Activated CD8-positive, alpha-beta memory T cell treated with anti-CD3 and anti-CD28 coated beads, Interleukin-2, amount 50 U/mL, for 1 hour (primary cell): ENCODE data around the gene COL6A2.

Experiments
- DNase-seq: peaks from one replicate; pipeline ENCODE4 v3.0.0-alpha.2; 2020; ENCODE audit errors: extremely low read depth

COL6A2 gene

GRCh38 chr21:46114963-46115362 is 17.1 kb downstream of the COL6A2 start:
- DNase-seq: no peak

- DNase-seq: no peak
These were observed 17.7 kb downstream of the COL6A2 start for GRCh38 chr21:46115441-46116188.

GRCh38 chr21:46116189-46116775 is 18.4 kb downstream of the COL6A2 start:
- no peak for DNase-seq

DNA sequence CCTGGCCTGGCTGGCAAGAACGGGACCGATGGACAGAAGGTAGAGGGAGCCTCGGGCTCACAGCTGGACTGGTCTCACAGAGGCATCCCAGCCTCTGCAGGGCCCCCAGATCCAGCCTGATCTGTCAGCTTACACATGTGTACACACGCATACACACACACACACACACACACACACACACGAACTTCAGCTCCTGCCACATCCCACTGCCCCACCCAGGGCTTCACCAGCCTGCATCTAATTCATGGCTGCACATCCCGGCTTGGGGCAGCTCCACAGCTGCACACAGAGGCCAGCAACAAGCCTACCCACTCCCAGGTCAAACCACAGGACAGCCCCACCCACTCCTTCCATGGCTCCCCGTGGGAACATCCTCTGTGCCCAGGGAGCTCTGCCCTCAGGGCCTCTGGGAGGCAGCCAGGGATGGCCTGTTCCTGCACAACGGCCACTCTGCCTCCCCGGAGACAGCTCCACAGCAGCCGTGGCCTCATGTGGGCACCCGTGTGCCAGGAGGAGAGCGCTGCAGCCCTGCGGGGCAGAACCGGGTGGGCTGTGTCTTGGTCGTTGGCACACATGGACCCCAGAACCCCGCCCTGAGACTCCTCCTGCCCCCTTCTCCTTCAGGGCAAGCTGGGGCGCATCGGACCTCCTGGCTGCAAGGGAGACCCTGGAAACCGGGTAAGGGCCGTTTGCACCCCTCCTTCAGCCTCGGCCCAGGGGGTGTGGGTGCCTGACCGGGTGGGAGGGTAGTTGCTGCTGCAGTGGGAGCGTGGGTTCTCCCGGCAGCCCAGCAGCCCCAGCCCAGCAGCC is 19.1 kb downstream of the COL6A2 start:
- no peak for DNase-seq

DNA sequence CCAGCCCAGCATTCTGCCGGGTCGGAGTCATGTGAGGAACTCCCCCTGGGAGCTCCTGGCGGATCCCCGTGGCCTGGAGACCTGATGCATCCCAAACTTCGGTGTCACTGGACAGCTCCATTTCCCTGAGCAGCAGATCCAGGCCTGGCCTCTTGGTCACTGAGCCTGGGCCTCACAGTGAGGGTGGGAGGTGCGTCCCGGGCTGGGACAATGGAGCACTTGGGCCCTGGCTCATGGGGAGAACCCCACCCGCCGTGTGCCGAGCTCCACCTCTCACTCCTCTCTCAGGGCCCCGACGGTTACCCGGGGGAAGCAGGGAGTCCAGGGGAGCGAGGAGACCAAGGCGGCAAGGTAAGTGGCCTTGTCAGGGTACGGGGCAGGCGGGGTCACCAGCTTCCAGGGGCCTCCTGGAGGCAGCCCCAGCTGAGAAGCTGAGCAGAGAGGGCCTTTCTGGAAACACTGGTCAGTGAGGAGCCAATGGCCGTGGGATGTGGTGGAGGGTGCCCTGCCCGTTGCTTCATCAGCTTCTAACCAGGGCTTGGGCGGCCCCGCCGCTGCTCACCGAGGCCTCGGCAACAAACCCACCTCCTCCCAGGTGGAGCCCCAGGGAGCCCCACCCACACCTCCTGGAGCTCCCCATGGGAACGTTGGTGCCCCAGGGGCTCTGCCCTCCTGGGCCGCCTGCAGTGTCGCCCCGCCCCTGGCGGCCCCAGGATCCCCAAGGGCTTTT is 19.8 kb downstream of the COL6A2 start:
- no peak for DNase-seq

GRCh38 chr21:46118316-46119143 is 20.6 kb downstream of the COL6A2 start:
- no peak for DNase-seq

GRCh38 chr21:46119144-46119636 is 21.3 kb downstream of the COL6A2 start:
- DNase-seq: no peak

GRCh38 chr21:46119637-46120271 is 21.8 kb downstream of the COL6A2 start:
- DNase-seq: no peak

- DNase-seq: no peak
These were observed 22.7 kb downstream of the COL6A2 start for GRCh38 chr21:46120301-46121285.

DNA sequence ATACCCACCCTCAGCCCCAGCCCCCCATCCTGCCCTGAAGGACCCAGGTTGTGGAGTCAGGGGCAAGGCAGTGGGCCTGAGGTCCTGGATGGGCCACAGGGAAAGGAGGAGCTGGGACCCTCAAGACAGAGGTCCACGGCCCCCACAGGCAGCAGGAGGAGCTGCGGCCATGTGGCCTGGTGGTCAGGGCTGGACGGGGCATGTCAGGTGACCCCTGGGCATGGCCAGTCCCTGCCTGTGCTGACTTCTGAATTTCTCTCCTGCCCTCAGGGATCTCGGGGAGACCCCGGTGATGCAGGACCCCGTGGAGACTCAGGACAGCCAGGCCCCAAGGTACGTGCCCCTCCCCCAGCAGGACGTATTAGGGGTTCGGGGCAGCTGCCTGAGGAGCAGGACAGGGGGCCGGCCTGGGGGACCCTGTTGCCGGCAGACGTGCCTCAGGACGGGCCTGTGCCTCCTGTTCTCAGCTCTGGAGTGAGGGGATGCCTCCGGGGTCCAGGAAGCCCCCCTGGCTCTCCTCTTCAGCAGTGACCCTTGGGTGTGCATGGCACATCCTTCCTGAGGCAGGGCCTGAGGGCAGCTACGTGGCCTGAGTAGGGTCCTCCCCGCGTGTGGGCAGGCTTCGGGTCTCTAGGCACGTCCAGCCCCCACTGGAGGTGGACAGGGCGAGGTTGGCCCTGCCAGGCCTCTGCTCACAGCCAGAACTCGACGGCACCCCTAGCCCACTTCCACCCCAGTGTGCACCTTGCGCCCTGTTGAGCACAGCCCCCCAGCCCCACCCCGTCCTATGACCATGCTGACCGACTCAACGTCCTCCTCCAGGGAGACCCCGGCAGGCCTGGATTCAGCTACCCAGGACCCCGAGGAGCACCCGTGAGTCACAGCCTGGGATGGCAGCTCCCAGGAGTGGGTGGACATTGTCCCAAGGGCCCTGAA is 23.6 kb downstream of the COL6A2 start:
- DNase-seq: no peak

GRCh38 chr21:46122237-46122671 is 24.3 kb downstream of the COL6A2 start:
- DNase-seq: no peak

DNA sequence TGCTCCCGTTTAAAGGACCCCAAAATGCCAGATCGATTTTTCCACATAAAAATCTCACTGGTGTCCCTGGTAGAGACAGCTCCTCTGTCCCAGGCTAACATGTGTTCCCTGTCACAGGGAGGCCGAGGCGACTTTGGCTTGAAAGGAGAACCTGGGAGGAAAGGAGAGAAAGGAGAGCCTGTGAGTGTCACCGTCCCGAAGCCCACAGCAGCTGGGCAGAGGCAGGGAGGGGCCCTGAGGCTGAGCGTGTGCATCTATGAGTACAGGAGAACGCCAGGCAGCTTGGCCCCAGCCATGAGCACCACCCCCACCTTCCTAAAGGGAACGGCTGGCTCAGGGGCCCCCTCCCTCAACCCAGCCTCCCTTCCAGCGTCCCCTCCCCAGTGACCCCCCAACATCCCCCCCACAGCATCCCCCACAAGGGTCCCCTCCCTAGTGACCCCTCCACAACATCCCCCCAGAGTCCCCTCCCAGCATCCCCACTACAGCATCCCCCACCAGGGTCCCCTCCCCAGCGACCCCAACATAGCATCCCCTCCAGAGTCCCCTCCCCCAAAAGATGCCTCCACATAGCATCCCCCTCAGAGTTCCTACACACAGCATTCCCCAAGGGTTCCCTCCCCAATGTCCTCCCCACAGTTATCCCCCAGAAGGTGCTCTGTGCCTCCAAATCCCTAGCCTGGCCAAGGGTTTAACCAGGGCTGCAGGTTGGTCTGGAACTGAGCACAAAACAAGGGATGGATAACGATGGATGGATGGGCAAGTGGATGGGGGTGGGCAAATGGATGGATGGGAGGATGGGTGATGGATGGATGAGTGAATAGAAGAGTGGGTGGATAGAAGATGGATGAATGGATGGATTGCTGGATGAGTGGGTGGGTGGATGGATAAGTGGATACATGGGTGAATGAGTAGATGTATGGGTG is 25.1 kb downstream of the COL6A2 start:
- no peak for DNase-seq

DNA sequence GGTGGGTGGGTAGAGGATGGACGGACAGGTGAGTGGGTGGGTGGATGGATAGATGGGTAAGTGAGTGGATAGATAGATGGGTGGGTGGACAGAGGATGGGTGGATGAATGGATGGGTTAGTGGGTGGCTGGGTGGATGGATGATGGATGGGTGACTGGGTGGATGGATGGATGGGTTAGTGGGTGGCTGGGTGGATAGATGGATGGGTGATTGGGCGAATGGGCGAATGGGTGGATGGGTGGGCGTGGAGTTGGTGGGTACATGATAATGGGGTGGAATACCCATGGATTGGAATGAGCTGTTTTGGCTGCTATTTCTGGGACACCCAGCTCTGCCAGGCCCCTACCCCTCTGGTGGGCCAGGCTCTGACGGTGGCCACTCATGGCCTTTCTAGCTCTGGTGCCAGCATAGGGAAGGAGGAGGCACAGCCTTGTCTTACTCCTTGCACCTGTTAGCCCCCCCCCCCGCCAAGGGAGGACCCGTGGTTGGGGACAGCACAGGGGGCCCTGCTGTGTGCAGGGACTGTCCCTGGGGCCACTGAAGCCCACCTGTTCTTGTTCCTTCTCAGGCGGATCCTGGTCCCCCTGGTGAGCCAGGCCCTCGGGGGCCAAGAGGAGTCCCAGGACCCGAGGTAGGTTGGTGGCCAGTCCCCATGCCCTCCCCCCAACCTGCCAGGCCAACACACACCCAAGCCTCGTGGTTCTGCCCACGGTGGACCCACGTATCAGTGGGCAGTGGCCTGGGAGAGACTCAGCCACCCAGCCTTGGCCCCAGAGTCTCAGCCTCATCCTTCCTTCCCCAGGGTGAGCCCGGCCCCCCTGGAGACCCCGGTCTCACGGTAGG is 26.4 kb downstream of the COL6A2 start:
- no peak for DNase-seq

- no peak for DNase-seq
These were observed 27.3 kb downstream of the COL6A2 start for GRCh38 chr21:46124926-46125845.

- no peak for DNase-seq
These were observed 28.0 kb downstream of the COL6A2 start for GRCh38 chr21:46125846-46126301.
